GM12891 (cell line): ENCODE results near the gene RBX1.

Source experiments
- POLR2A ChIP-seq: IDR thresholded peaks from 2 replicates; pipeline ENCODE4 v1.6.1; 2011; ENCODE audit warnings: low read depth, low read length, control low read depth
- POLR2AphosphoS5 ChIP-seq: IDR thresholded peaks from 2 replicates; pipeline ENCODE4 v1.6.1; 2011; ENCODE audit warnings: low read depth, low read length, control low read depth
- SPI1 ChIP-seq: IDR thresholded peaks from 2 replicates; pipeline ENCODE4 v1.6.1; 2011; ENCODE audit warnings: low read depth, low read length, control low read depth
- TAF1 ChIP-seq: IDR thresholded peaks from 2 replicates; pipeline ENCODE4 v1.6.1; 2011; ENCODE audit warnings: low read depth, low read length, control low read depth

DNA sequence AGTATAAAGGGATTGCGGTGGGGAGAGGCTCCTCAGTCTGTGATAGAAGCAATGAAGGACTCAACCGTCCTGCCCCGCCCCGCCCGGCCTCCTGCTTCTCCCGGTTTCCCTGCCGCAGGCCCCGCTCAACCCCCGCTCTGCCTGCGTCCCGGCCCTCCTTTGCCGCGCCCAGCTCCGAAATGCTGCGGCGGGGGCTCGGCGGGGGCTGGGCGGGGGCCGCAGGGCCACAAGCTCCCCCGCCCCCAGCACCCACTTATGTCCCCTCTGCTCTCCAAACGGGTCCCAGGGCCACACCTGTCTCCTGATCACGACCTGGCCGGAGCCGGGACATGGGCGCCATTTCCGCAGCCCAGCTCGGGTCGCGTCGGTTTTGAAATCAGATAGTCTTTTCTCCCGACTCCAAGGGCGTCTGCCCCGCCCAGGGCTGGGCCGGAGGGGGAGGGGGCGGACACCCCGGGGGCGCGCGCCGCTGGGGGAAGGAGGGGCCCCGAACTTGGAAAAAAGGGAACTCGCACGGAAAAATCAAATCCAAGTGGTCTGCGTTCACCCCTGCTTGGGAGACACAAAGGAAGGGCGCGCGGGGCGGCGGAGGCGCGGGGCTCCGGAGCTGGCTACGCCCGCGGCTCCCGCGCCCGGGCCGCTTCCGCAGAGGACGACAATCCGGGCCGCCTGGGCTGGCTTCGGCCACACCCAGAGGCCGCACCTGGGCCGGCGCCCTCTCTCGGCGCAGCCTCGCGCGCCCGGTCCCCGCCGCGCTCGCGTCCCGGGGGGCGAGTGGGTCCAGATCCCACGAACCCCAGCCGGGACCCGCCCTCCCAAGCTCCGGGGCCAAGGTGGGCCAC lies 70.7 kb downstream of the RBX1 start:
- TF ChIP-seq POLR2AphosphoS5 (no peak), POLR2A (no peak), TAF1 (no peak), SPI1 (peak; percentile 19; the same call in 1 of the 2 replicates)
